ENCODE measurements around the gene ACAN. TPM values are rescaled to one million over a fixed set of nuclear protein-coding genes. Genes with fewer than 3 reads are reported as not detected.

The ACAN gene
- total and polyA plus RNA-seq, 2 of the 8 experiments (the other 6 are each of a cell fraction or from before 2014, with no cell fraction given) = 0.71 to 0.73 TPM

DNA sequence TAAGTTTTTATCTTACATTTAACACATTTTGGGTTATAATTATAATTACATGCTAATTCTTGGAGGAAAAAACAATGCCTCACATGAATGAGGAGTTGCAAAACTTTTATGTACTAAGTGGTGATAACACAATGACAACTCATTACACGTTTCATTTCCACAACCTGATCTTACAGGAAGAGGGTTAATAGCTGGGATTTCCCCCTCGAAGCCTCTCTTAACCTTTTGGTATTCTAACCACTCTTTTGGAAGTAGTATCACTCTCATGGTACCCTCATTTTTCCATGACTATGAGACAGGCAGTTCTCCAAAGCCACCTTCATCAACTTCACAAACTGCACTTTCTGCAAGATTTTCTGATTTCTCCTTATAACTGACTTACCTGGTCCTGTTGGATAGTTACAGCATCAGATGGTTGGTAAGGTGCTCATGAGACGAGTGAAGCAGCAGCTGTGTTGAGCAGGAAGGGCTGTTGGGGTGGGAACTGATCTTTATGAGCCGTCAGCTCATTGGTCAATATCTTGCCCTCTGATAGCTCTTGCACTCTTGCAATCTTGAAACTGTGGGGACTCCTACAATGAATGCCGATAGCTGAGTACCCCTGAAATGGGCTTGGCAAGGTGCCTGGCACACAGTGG lies 41.6 kb downstream of the ACAN start (continued):
- TF ChIP-seq, protein P1, sequence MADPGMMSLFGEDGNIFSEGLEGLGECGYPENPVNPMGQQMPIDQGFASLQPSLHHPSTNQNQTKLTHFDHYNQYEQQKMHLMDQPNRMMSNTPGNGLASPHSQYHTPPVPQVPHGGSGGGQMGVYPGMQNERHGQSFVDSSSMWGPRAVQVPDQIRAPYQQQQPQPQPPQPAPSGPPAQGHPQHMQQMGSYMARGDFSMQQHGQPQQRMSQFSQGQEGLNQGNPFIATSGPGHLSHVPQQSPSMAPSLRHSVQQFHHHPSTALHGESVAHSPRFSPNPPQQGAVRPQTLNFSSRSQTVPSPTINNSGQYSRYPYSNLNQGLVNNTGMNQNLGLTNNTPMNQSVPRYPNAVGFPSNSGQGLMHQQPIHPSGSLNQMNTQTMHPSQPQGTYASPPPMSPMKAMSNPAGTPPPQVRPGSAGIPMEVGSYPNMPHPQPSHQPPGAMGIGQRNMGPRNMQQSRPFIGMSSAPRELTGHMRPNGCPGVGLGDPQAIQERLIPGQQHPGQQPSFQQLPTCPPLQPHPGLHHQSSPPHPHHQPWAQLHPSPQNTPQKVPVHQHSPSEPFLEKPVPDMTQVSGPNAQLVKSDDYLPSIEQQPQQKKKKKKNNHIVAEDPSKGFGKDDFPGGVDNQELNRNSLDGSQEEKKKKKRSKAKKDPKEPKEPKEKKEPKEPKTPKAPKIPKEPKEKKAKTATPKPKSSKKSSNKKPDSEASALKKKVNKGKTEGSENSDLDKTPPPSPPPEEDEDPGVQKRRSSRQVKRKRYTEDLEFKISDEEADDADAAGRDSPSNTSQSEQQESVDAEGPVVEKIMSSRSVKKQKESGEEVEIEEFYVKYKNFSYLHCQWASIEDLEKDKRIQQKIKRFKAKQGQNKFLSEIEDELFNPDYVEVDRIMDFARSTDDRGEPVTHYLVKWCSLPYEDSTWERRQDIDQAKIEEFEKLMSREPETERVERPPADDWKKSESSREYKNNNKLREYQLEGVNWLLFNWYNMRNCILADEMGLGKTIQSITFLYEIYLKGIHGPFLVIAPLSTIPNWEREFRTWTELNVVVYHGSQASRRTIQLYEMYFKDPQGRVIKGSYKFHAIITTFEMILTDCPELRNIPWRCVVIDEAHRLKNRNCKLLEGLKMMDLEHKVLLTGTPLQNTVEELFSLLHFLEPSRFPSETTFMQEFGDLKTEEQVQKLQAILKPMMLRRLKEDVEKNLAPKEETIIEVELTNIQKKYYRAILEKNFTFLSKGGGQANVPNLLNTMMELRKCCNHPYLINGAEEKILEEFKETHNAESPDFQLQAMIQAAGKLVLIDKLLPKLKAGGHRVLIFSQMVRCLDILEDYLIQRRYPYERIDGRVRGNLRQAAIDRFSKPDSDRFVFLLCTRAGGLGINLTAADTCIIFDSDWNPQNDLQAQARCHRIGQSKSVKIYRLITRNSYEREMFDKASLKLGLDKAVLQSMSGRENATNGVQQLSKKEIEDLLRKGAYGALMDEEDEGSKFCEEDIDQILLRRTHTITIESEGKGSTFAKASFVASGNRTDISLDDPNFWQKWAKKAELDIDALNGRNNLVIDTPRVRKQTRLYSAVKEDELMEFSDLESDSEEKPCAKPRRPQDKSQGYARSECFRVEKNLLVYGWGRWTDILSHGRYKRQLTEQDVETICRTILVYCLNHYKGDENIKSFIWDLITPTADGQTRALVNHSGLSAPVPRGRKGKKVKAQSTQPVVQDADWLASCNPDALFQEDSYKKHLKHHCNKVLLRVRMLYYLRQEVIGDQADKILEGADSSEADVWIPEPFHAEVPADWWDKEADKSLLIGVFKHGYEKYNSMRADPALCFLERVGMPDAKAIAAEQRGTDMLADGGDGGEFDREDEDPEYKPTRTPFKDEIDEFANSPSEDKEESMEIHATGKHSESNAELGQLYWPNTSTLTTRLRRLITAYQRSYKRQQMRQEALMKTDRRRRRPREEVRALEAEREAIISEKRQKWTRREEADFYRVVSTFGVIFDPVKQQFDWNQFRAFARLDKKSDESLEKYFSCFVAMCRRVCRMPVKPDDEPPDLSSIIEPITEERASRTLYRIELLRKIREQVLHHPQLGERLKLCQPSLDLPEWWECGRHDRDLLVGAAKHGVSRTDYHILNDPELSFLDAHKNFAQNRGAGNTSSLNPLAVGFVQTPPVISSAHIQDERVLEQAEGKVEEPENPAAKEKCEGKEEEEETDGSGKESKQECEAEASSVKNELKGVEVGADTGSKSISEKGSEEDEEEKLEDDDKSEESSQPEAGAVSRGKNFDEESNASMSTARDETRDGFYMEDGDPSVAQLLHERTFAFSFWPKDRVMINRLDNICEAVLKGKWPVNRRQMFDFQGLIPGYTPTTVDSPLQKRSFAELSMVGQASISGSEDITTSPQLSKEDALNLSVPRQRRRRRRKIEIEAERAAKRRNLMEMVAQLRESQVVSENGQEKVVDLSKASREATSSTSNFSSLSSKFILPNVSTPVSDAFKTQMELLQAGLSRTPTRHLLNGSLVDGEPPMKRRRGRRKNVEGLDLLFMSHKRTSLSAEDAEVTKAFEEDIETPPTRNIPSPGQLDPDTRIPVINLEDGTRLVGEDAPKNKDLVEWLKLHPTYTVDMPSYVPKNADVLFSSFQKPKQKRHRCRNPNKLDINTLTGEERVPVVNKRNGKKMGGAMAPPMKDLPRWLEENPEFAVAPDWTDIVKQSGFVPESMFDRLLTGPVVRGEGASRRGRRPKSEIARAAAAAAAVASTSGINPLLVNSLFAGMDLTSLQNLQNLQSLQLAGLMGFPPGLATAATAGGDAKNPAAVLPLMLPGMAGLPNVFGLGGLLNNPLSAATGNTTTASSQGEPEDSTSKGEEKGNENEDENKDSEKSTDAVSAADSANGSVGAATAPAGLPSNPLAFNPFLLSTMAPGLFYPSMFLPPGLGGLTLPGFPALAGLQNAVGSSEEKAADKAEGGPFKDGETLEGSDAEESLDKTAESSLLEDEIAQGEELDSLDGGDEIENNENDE (IDR thresholded peaks at IDR 0.05; ENCODE audit: insufficient replicate concordance, low read length) = no peak
